ENCODE results near the gene VWA8.
A peak's percentile ranks its signal among the peaks of the same experiment; 100 is the strongest.

VWA8 gene

GRCh38 chr13:41644742-41645141 is 316.2 kb downstream of the VWA8 start:
- intact Hi-C loops (cut with DNase I; ENCODE audit: low total_unique reads): no loop called here
- no peak overlapping the region for H3K4me3 ChIP-seq
- H3K9me3 ChIP-seq: no peaks in the 10 kb centered on the region
- no peaks in the 10 kb centered on the region for H3K27me3 ChIP-seq
- TF ChIP-seq CTCF (IDR thresholded peaks at IDR 0.05): no peak
- no peaks in the 10 kb centered on the region for H3K36me3 ChIP-seq
- peaks cover 0 to 67% (median 34%) of the 10 kb centered on the region in 4 donors for H3K4me1 ChIP-seq
- no peak for DNase-seq
- peak overlapping the region; percentile 50 to 61 for H3K27ac ChIP-seq

- Histone ChIP-seq H3K27ac (peak overlapping the region; percentile 50 to 61), H3K27me3 (no peaks in the 10 kb centered on the region), H3K36me3 (no peaks in the 10 kb centered on the region), H3K4me3 (no peak overlapping the region), H3K9me3 (no peaks in the 10 kb centered on the region), H3K4me1 (peaks cover 0 to 71% (median 42%) of the 10 kb centered on the region in 4 donors)
- no peak for TF ChIP-seq CTCF (IDR thresholded peaks at IDR 0.05)
- intact Hi-C loops (cut with DNase I; ENCODE audit: low total_unique reads): no loop called here
- DNase-seq: no peak
Observed at GRCh38 chr13:41643507-41643906, 317.4 kb downstream of the VWA8 start.

GRCh38 chr13:41641961-41642360 is 318.9 kb downstream of the VWA8 start:
- Histone ChIP-seq H3K4me1 (peaks cover 0 to 60% (median 40%) of the 10 kb centered on the region in 4 donors), H3K9me3 (no peaks in the 10 kb centered on the region), H3K4me3 (no peak overlapping the region), H3K36me3 (no peaks in the 10 kb centered on the region), H3K27me3 (no peaks in the 10 kb centered on the region), H3K27ac (no peak overlapping the region)
- DNase-seq: no peak
- intact Hi-C loops (cut with DNase I; ENCODE audit: low total_unique reads): no loop called here
- TF ChIP-seq CTCF (IDR thresholded peaks at IDR 0.05): no peak

GRCh38 chr13:41641429-41641828 is 319.5 kb downstream of the VWA8 start:
- TF ChIP-seq CTCF (IDR thresholded peaks at IDR 0.05): no peak
- Histone ChIP-seq H3K27ac (no peak overlapping the region), H3K27me3 (no peaks in the 10 kb centered on the region), H3K4me3 (no peak overlapping the region), H3K9me3 (no peaks in the 10 kb centered on the region), H3K4me1 (peaks cover 0 to 56% (median 40%) of the 10 kb centered on the region in 4 donors), H3K36me3 (no peaks in the 10 kb centered on the region)
- intact Hi-C loops (cut with DNase I; ENCODE audit: low total_unique reads): no loop called here
- DNase-seq: no peak

- no peaks in the 10 kb centered on the region for H3K9me3 ChIP-seq
- H3K4me3 ChIP-seq: no peak overlapping the region
- DNase-seq: peak in 1 of 2 donors; percentile 42
- intact Hi-C loops (cut with DNase I; ENCODE audit: low total_unique reads): no loop called here
- H3K27ac ChIP-seq: peak overlapping the region; percentile 44 to 55
- no peaks in the 10 kb centered on the region for H3K36me3 ChIP-seq
- peak in 1 of 2 experiments; percentile 27 for TF ChIP-seq CTCF (IDR thresholded peaks at IDR 0.05)
- no peaks in the 10 kb centered on the region for H3K27me3 ChIP-seq
- peaks cover 0 to 44% (median 33%) of the 10 kb centered on the region in 4 donors for H3K4me1 ChIP-seq
Observed at GRCh38 chr13:41639955-41640780, 320.7 kb downstream of the VWA8 start.

All from tibial artery (tissue), 4 donors.